ENCODE data around the gene SNPH.
A peak's percentile ranks its signal among the peaks of the same experiment; 100 is the strongest.

The SNPH gene

GRCh38 chr20:1287787-1288569 lies 21.9 kb downstream of the SNPH start:
- no peak for DNase-seq (ENCODE audit: low spot score)

- no peak for DNase-seq (ENCODE audit: low spot score)
Measured at GRCh38 chr20:1291191-1291741, 25.2 kb downstream of the SNPH start.

GRCh38 chr20:1292620-1293019 lies 26.5 kb downstream of the SNPH start:
- no peak for DNase-seq (ENCODE audit: low spot score)

GRCh38 chr20:1293641-1294379 lies 27.7 kb downstream of the SNPH start:
- no peak for DNase-seq (ENCODE audit: low spot score)

GRCh38 chr20:1294497-1294896 lies 28.4 kb downstream of the SNPH start:
- DNase-seq (ENCODE audit: low spot score), result no peak

GRCh38 chr20:1295276-1295930 lies 29.3 kb downstream of the SNPH start:
- no peak for DNase-seq (ENCODE audit: low spot score)

- no peak for DNase-seq (ENCODE audit: low spot score)
Measured at GRCh38 chr20:1296117-1296610, 30.1 kb downstream of the SNPH start.

GRCh38 chr20:1296922-1297321 lies 30.8 kb downstream of the SNPH start:
- DNase-seq (ENCODE audit: low spot score), result no peak

GRCh38 chr20:1297486-1297885 lies 31.4 kb downstream of the SNPH start:
- DNase-seq (ENCODE audit: low spot score), result no peak

GRCh38 chr20:1298166-1298565 lies 32.1 kb downstream of the SNPH start:
- DNase-seq (ENCODE audit: low spot score), result no peak

GRCh38 chr20:1298888-1299511 lies 32.9 kb downstream of the SNPH start:
- no peak for DNase-seq (ENCODE audit: low spot score)

GRCh38 chr20:1299522-1299921 lies 33.4 kb downstream of the SNPH start:
- DNase-seq (ENCODE audit: low spot score), result peak; percentile 57

- DNase-seq (ENCODE audit: low spot score), result no peak
Measured at GRCh38 chr20:1300083-1300840, 34.2 kb downstream of the SNPH start.

GRCh38 chr20:1301031-1301529 lies 35.0 kb downstream of the SNPH start:
- DNase-seq (ENCODE audit: low spot score), result no peak

- peak; percentile 72 for DNase-seq (ENCODE audit: low spot score)
Measured at GRCh38 chr20:1302685-1303541, 36.8 kb downstream of the SNPH start.

- no peak for DNase-seq (ENCODE audit: low spot score)
Measured at GRCh38 chr20:1304710-1305515, 38.8 kb downstream of the SNPH start.

GRCh38 chr20:1305712-1306111 lies 39.6 kb downstream of the SNPH start:
- DNase-seq (ENCODE audit: low spot score), result no peak

GRCh38 chr20:1306316-1307135 lies 40.4 kb downstream of the SNPH start:
- DNase-seq (ENCODE audit: low spot score), result no peak
